Activated CD4-positive, alpha-beta T cell treated with anti-CD3 and anti-CD28 coated beads, Interleukin-2, amount 50 U/mL, for 48 hours (primary cell): ENCODE results near the gene CCDC192.
A peak's percentile ranks its signal among the peaks of the same experiment; 100 is the strongest.
"Not testable (repeated sequence)": the region's sequence is repeated elsewhere in the genome, so short reads cannot be mapped to it uniquely, and the experiment has no call there.

ENCODE experiments used
- DNase-seq, 2 experiments: peaks; one replicate each; pipeline ENCODE4 v3.0.0-alpha.2; 2020

The CCDC192 gene

GRCh38 chr5:127700237-127700766 lies 2.9 kb upstream of the CCDC192 start:
- no peak for DNase-seq

- no peak for DNase-seq
These were observed 757 bp upstream of the CCDC192 start for GRCh38 chr5:127702434-127702833.

GRCh38 chr5:127705120-127705892 lies 2.1 kb downstream of the CCDC192 start:
- DNase-seq = no peak

GRCh38 chr5:127706691-127707090 lies 3.5 kb downstream of the CCDC192 start:
- DNase-seq = no peak

- DNase-seq = no peak
These were observed 4.0 kb downstream of the CCDC192 start for GRCh38 chr5:127707209-127707608.

GRCh38 chr5:127713083-127713482 lies 9.9 kb downstream of the CCDC192 start:
- DNase-seq = not testable (repeated sequence)

- DNase-seq = no peak
These were observed 15.0 kb downstream of the CCDC192 start for GRCh38 chr5:127718181-127718580.

GRCh38 chr5:127723571-127723970 lies 20.4 kb downstream of the CCDC192 start:
- no peak for DNase-seq

- DNase-seq = no peak
These were observed 22.5 kb downstream of the CCDC192 start for GRCh38 chr5:127725673-127726072.

GRCh38 chr5:127732963-127733362 lies 29.8 kb downstream of the CCDC192 start:
- no peak for DNase-seq

GRCh38 chr5:127739348-127739747 lies 36.2 kb downstream of the CCDC192 start:
- not testable (repeated sequence) for DNase-seq

GRCh38 chr5:127739807-127740384 lies 36.7 kb downstream of the CCDC192 start:
- no peak for DNase-seq

- no peak for DNase-seq
These were observed 38.2 kb downstream of the CCDC192 start for GRCh38 chr5:127741412-127741811.

- DNase-seq = no peak
These were observed 41.0 kb downstream of the CCDC192 start for GRCh38 chr5:127744241-127744640.

- DNase-seq = no peak
These were observed 43.6 kb downstream of the CCDC192 start for GRCh38 chr5:127746756-127747155.

GRCh38 chr5:127752503-127753265 lies 49.5 kb downstream of the CCDC192 start:
- DNase-seq = not testable (repeated sequence)

- DNase-seq = no peak
These were observed 51.1 kb downstream of the CCDC192 start for GRCh38 chr5:127754259-127754658.

GRCh38 chr5:127754706-127755105 lies 51.5 kb downstream of the CCDC192 start:
- no peak for DNase-seq

GRCh38 chr5:127757576-127757975 lies 54.4 kb downstream of the CCDC192 start:
- peak; percentile 1 to 8 for DNase-seq

GRCh38 chr5:127758766-127759283 lies 55.6 kb downstream of the CCDC192 start:
- DNase-seq = no peak

GRCh38 chr5:127761869-127762268 lies 58.7 kb downstream of the CCDC192 start:
- DNase-seq = no peak

GRCh38 chr5:127762412-127762811 lies 59.2 kb downstream of the CCDC192 start:
- no peak for DNase-seq

- no peak for DNase-seq
These were observed 63.6 kb downstream of the CCDC192 start for GRCh38 chr5:127766676-127767335.
